DMS53 treated with DMSO at 0.1 percent for 48 hours (cell line): ENCODE measurements around the gene PSMC1.
A peak's percentile ranks its signal among the peaks of the same experiment; 100 is the strongest.

Experiments used
- DNase-seq: peaks from one replicate; lab custom pipeline; 2025; ENCODE audit not compliant: unreplicated experiment; lab: John Stamatoyannopoulos, UW

The PSMC1 gene

GRCh38 chr14:90301122-90301521 is 44.8 kb downstream of the PSMC1 start:
- DNase-seq: no peak

GRCh38 chr14:90301668-90302090 is 45.3 kb downstream of the PSMC1 start:
- peak; percentile 46 for DNase-seq

- DNase-seq: no peak
Observed at GRCh38 chr14:90302529-90303303, 46.4 kb downstream of the PSMC1 start.

- no peak for DNase-seq
Observed at GRCh38 chr14:90303473-90303872, 47.1 kb downstream of the PSMC1 start.

GRCh38 chr14:90304502-90304901 is 48.1 kb downstream of the PSMC1 start:
- DNase-seq: no peak

GRCh38 chr14:90305176-90305601 is 48.8 kb downstream of the PSMC1 start:
- no peak for DNase-seq

GRCh38 chr14:90308561-90308960 is 52.2 kb downstream of the PSMC1 start:
- DNase-seq: no peak

- DNase-seq: no peak
Observed at GRCh38 chr14:90317286-90317685, 60.9 kb downstream of the PSMC1 start.

GRCh38 chr14:90318016-90318415 is 61.7 kb downstream of the PSMC1 start:
- DNase-seq: no peak

GRCh38 chr14:90319173-90319572 is 62.8 kb downstream of the PSMC1 start:
- DNase-seq: no peak

GRCh38 chr14:90319634-90320541 is 63.5 kb downstream of the PSMC1 start:
- no peak for DNase-seq

GRCh38 chr14:90321891-90322290 is 65.5 kb downstream of the PSMC1 start:
- DNase-seq: no peak
